ENCODE measurements around the gene TXNL4A.

DNA sequence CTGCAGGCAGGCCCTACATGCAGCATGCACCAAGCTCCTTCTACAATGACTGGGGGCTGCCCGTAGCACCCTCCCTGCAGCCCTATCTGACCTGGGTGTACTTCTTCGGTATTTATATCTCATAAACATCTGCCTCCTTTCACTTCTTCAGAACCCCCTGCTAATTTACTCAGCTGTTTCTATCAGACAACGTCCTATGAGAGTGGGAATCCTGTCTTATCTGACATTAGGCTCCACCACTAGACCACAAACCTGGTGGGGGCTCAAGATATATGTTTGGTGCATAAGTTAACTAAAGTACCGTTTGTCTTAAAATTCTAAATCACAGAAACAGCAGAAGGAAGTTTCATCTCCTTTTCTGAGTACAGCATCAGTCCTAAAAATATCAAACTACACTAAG, 13.3 kb downstream of the TXNL4A start:
- TF ChIP-seq, protein P1, sequence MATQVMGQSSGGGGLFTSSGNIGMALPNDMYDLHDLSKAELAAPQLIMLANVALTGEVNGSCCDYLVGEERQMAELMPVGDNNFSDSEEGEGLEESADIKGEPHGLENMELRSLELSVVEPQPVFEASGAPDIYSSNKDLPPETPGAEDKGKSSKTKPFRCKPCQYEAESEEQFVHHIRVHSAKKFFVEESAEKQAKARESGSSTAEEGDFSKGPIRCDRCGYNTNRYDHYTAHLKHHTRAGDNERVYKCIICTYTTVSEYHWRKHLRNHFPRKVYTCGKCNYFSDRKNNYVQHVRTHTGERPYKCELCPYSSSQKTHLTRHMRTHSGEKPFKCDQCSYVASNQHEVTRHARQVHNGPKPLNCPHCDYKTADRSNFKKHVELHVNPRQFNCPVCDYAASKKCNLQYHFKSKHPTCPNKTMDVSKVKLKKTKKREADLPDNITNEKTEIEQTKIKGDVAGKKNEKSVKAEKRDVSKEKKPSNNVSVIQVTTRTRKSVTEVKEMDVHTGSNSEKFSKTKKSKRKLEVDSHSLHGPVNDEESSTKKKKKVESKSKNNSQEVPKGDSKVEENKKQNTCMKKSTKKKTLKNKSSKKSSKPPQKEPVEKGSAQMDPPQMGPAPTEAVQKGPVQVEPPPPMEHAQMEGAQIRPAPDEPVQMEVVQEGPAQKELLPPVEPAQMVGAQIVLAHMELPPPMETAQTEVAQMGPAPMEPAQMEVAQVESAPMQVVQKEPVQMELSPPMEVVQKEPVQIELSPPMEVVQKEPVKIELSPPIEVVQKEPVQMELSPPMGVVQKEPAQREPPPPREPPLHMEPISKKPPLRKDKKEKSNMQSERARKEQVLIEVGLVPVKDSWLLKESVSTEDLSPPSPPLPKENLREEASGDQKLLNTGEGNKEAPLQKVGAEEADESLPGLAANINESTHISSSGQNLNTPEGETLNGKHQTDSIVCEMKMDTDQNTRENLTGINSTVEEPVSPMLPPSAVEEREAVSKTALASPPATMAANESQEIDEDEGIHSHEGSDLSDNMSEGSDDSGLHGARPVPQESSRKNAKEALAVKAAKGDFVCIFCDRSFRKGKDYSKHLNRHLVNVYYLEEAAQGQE (IDR thresholded peaks at IDR 0.05; ENCODE audit: insufficient read depth in 1 of 2, low read depth in 2 of 2, low read length in 2 of 2) = no peak
- no peak for TF ChIP-seq SIN3A (IDR thresholded peaks at IDR 0.05; ENCODE audit: borderline replicate concordance, insufficient read depth, low read length)

Data from PFSK-1 (cell line).